IPS-NIHi7 (cell line): ENCODE data around the gene FXYD6.

ENCODE experiments used
- DNase-seq: peaks from one replicate; pipeline ENCODE4 v3.0.0; 2012; ENCODE audit warnings: mixed read lengths; ENCODE audit errors: extremely low spot score

Gene FXYD6

DNA sequence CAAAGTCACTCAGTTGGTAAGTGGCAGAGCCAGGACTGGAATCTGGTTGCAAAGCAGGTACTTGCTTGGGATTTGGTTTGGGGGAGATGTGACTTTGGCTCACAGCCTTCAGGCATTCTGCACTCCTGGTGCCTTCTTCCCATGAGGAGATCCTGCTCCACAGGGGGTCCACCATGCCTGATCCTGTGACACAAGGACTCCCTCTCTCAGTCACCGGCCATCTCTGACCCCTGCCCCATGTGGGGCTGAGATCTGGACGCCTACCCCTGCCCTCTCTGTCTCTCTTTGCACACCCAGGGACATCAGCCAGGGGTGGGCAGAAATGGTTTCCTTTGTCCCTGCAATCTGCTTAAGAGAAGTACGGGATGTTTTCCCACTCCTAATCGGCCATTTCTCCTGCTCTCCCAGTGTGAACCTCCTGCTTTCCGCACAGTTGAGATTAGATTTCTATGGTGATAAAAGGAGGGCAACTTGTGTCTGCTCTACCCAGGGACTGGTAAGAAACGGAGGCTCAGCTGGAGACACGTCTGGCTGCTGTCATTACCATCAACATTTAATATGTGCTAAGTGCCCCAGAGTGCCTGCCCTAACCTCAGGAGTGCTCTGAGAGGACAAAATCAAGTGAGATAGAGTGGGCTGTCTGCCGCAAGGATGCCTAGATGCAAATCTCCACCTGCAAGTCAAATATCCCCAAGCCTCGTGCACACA lies 11.1 kb upstream of the FXYD6 start:
- DNase-seq: no peak

DNA sequence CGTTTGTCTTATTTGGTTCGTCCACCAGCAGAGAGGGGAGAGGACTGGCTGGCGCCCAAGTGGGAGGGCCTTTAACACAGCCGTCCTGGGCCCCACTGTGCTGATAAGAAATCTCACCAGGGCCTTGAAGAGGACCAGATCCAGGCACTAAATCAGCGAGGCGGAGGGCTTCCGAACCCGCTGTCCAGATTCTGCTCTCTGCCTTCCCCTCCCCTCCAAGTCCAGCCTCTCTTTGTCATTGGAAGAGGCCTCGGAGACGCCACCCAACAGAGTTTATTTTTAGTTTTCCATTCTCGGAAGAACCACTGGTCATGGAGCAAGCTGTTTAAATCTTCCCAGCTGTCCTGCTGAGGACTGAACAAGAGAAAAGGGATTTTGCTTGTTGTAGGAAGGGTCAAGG lies 9.3 kb upstream of the FXYD6 start:
- no peak for DNase-seq

DNA sequence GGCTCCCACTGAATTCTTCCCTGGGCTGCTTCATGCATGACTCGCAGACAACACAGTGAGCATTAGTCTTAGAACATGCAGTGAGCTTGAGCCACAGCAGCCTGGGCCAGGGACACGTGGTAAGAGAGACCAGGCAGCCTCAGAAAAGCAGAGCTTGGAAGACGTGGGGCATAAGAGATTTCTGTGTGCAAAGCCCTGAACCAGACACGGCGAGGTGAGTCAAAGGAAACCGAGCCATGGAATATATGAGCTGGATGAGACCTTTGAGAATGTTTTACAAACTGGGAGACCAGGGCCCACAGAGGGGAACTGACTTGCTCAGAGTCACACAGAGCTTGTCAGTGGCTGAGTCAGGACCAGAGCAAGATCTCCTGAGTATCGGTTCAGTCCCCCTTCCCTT lies 8.5 kb upstream of the FXYD6 start:
- no peak for DNase-seq

DNA sequence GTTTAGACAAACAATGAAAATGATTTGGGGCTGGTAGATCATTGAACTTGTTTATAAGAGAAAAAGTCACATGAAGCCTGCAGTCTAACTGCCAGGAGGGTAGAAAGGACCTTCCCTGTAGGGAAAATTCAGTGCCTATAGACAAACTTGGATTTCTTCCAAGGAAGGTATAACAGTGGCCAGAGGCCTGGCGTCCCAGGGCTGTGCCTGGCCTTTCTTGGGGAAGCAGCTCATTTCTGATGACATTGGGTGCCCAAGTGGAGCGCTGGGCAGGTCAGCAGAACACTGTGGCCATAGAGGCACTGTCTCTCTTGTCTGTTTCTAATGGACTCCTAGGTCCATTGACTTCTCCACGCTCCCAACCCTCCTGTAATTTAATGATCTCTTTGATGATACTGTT lies 6.6 kb upstream of the FXYD6 start:
- DNase-seq: no peak

DNA sequence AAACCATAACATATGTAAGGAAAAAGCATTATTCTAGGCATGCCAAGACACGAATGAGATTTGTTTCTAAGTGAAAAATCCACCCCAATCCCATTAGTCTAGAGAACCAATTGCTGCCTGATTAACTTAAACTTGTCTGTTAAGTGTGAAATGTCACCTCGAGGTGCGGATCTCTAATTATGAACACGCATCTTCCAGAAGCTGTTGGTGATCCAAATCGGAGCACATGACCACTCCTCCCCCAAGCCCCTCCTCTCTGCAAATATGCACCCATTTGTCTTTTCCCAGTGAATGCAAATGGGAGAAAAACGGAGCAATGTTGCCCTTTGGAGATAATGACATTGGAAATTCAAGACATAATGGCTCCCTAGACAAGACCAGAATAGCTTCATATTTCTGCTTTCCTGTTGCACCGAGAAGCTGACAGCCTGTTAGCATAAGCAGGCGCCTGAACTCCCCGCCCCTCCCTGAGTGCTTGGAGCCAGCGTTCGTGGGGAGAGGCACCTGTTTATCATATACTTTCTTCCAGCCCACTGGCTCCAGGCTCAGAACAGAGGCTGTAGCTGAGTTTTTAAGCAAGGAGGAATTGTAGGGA lies 6.0 kb upstream of the FXYD6 start:
- DNase-seq: no peak

DNA sequence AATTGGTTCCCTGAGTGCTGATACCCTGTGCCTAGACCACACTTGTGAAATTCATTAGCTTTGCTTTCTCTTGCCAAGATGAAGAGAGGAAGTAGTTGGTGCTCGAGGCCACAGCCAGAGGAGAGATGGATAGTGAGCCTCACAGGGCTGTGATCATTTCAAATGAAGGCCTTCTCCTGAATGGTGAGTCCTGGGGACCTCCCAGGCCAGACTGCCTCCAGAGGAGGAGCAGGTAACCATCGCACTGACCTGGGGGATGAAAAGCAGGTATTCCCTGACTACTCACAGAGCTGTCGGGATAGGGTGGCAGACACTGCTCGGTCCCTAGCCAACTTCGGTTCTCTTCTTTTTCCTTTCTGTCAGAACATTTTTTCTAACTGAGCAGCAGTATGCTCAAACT lies 4.8 kb upstream of the FXYD6 start:
- DNase-seq: no peak

DNA sequence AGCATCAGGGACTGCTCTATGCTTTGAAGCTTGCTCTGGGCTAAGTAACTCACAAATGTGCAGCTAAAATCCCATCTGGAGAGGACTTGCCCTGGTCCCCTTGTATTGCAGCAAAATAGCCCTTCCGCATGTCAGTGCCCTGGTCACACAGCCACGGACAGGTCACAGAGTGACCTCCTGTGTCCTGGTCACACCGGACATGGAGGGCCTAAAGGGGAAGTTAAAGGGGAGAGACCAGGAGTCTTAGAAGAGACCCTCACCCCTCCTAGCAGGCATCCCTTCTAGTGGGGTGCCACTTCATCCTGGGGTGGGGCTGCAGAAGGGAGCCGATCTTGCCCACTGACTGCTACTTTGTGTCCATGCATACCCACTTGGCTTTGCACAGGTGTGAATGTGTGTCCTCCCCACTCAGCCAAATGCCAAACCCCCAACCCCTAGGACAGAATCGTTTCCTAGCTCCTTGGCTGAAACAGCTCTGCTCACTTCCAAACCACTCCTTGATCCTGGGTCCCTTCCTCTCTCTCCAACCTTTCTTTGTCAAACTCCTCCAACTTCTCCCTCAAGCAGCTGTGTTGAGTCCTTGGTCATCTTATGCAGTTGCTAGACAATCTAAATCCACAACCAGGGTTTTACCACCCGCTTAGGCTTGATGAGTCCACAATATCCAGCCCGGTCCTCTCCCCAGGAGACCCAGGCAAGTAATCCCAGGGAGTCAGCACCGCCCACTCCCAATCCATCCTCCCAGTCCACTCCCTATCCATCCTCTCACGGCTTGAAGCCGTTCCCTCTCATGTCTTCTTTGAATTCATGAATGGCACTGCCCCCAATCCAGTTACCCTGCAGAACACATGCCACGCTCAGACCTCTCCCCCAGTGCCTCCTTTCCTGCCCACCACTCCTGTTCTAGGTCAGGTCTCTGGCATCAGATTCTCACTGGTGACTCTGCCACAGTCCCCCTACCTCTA lies 3.3 kb upstream of the FXYD6 start:
- no peak for DNase-seq

DNA sequence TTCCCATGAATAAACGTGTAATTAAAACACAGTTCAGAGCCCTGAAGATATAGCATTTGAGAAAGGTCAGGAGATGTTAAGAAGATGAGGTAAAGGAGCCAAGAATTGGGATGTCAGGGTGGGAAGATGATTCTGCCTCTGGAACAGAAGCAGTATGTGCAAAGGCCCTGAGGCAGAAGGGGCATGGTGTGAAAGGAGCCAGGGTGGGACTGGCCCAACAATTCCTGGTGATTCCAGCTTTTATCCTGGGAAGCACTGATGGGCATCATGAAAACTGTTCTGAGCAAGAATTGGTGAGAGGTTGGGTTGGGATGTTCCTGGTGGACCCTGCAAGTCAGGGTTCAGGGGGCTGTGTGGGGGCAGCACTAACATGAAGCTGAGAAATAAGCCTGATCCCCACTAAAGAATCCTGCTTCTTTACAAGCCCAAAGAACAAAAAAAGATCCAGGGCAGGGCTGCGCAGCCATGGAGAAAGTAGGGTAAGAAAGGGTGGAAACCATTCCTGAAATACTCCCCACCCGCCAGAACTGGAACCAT lies 2.5 kb upstream of the FXYD6 start:
- DNase-seq: no peak

DNA sequence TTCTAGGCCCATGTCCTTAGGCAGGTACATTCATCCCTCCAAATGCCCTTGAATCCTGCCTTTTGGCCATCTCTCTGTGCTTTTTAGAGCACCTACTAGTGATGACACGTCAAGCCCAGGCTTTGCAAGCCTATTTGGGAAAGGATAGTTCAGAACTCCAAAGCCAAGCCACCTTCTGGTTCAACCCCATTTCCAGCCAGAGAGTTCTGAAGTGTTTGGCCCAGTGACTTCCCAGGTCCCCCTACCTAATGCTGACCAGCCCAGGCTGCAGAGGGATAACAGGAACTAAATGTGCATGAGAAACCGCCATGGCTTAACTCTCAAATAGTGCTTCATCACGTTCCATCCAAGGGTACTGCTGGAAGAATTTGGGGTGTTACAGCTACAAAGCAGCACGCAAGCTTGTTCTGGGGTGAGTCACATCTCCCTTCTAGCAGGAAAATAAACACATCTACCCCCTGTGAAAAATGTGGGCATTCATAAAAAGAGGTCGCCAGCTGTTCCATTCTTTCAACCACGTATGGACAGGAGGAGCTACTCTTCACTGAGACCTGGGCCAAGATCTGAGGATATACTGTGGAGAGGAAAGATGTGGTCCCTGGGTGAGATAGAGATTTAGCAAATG lies 2.0 kb upstream of the FXYD6 start:
- DNase-seq: no peak

DNA sequence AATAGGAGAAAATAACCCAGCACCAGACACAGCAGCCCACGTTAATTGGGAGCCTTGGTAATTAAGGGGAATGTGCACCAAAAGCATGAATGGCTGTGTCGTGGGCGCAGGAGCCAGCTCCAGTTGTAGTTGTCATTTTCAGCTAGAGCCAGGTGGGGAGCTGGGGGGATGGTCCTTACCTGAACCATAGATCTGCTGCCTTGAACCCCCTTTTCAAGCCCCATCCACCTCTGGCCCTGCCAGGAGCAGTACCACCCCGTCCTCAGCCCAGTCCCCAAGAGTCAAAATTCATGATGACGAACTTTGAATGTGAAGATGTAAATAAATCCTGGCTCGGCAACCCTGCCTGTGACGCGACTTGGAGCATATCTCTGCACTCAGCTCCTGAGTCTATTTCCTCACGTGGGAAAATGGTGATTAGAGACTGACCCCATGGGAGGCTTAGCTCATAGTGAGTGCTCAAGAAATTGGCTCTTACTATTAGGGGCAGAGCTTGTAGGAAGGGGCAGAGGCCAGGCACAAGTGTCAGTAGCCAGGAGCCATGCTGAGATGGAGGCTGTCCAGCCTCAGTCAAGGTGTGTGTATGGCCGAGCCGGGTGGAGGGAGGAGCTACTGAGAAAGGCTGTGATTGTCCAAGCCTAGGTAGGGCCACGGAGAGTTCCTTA lies 794 bp upstream of the FXYD6 start:
- no peak for DNase-seq

DNA sequence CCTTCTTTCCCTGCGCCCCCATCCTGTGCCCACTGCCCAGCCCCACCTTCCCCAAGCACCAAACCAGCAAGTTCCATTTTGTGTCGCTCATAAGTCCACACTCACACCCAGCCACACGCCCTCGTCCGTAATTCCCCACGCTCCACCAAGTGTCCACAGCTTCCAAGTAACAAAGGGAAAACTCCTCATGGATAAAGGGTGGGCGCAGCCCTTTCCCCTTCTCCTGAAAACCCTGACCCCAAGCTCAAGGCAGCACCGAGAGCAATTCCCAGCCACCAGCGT lies 458 bp downstream of the FXYD6 start:
- DNase-seq: no peak

DNA sequence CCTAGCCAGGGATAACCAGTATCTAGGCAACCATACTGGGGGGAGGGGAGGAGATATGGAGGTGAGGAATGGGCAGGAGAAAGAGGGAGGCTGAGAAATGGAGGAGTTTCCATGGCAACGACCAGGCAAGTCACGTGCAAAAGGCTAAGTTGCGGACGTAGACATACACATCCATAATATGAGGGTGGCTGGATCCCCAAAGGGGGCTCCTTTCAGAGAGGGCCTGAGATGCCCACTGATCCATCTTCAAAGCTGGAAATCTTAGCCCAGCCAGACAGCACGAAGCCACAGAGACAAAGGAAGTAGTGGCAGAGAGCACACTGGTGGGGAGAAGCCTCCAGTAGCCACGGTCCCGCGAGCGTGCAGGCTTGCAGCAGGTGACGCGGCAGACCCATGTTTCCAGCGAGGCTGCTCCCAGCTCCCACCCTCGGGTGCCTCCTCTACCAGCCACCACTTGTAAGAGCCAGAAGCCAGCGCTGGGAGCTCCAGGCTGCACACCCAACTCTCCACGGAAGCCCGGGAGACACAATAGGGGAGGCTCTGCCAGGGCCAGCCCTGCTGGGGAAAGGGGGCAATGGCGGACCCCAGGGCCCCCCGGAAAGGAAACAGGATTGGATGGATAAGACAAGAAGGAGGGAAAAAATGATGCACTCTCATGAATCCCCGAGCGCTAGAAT lies 938 bp downstream of the FXYD6 start:
- DNase-seq: no peak

DNA sequence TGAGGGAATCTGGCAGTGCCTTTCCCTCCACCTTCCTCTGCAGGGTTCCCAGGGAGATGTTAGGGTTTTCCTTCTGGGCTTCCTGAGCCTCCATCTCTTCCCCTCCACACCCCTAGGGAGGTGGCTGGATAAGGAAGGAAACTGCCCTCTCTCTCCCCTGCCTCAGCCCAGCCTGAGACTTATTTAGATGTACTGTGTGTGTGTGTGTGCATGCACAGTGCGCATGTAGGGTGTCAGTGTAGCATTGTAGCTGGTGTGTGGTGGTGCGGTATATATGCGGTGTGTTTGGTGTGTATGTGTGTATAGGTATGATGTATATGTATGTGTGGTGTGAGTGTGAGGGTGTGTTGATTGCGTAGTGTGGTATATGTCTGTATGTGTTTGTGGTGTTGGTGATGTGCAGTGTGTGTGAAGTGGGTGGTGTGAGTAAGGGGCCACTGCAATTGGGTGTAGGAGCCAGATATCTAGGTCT lies 1.5 kb downstream of the FXYD6 start:
- DNase-seq: no peak

DNA sequence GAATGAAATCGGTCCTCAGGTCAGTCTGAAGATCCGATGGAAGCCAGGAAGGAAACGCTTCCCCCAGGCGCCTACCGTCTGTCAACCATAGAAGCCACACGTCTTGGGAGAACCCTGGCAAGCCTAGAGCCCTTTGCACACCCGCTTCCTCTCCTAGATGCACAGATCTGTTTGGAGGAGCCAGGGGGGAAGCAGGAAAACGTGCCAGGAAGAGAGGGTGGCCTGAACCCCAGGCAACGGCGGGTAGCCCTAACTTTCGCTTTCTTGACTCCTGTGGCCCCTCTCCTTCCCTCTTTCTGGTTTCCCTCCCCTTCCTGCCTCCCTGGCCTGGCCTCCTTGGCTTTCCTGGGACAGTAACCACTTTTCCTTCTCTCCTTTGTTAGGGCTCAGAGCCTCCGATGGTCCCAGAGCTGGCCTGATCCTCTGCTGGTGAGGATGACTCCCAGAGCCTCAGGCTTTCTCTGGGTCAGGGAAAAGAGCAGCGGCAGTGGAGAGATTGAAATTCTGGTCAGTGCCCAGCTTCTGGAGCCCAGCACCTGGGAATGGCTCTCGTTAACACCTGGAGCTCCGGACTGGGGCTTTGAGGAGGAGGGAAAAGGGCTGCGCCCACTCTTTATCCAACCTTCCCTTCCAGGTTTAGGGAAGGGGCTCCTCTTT lies 2.1 kb downstream of the FXYD6 start:
- no peak for DNase-seq

DNA sequence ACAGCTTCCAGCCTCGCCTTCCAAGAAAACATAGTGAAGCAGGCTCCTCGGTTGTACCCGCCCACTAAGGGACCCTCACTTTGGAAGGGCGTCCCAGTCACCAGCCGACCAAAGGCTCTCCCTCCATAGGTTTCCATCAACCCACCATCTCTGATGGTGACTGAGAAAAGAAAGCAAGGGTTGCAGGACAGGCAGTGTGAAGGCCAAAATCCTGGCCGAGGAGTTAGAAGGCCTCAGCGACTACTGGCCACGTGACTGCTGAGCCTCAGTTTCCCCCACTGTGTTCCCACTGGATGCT lies 2.7 kb downstream of the FXYD6 start:
- no peak for DNase-seq

DNA sequence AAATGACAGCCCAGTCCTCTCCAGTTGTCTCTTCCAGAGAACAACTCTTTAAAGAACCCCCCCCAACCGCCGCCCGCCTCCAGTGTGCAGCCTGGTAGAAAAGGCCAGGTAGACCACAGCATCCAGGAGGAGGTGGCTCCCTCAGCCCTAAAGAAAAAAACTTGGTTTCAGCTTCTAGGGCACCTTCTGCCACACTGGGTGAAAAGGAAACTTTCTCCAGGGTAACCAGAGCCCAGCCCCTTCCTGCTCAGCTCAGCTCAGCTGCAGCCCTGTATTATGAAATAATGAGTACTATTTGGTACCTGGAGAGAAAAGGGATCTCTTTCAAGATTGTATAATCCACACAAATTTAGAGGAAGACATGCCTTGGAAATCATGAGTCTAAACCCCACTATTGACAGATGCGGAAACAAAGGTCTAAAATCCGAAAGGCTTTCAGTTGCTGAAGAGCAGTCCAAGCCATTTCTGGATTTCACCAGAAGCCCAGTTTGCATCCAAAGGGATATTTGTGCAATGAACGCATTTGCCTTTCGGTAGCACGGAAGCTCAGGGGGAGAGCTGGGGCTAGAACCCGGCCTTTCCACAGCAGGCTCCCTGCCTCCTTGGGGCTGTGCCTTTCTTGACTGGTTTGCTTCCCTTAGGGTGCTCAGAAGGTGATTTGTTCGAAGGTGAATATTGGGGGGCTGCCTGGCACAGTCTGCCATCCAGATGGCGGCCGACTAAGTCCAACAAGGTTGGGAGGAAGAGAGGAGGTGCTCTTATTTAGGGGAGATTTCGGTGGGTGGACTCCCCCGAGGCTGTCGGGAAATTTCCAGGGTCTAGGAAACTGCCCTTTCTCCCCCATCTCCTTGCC lies 3.3 kb downstream of the FXYD6 start:
- no peak for DNase-seq

DNA sequence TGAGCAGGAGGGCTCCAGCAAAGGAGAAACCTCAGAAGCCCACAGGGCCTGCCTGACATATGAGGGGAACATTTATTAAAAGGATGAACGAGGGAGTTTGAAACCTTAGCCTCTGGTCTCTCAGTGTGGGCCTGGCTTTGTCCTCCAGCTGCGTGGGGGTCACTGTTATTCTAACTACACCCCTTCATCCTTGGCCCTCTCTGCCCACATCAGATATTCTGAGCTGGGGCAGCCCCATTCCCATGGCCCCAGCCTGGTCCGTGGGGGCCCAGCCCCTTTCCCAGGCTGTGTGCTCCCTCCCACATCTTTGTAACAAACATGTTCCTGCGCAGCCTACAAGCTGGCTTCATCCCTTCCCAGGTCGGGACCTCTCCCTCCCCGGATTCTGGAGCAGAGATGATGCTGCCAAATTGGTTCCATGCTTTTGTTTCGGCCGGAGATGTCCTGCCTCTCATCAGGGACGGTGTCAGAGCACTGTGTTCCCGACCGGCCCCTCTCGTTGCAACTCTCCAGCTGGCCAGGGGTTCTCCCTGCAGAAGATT lies 4.0 kb downstream of the FXYD6 start:
- DNase-seq: no peak

DNA sequence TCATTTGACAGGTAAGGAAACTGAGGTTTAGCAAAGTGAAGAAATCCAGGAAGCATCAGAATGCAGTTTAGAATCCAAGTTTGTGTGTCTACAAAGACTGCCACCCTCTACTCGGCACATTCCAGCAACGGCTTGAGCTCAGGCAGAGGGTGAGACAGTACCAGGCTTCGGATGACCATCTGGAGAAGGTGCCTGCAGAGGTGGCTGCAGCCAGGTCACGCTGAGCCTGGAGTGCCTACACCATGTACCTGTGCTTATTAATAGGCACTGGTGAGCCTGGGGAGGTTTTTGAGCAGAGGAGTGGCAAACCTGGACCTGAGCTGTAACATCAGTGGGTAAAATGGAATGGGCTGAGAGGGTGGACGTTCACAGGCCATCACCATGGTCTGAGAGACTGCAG lies 4.7 kb downstream of the FXYD6 start:
- DNase-seq: no peak

DNA sequence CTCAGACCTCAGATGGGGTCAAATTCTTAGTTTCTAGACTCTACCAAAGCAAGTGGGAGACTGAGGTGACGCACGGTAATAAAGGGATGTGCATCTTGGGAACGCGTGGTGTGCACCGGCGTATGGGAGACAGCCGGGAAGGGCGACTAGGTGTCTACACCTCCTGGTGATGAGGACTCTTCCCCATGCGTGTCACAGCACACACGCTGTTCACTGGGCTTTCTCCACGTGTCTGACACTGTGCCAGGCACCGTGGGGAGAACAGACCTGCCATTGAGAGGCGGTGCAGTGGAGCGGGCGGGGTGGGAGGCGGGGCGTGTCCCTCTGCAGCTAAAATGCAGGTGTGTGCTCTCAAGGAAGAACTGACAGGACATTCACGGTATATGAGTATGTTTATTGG lies 5.3 kb downstream of the FXYD6 start:
- DNase-seq: no peak
